Ishikawa (cell line): ENCODE measurements around the gene CNGA4.

Source experiments
- CEBPB ChIP-seq: IDR thresholded peaks from 2 replicates; pipeline ENCODE4 v1.6.1; 2012
- CREB1 ChIP-seq: IDR thresholded peaks from 2 replicates; pipeline ENCODE4 v1.6.1; 2012; ENCODE audit warnings: low read depth
- EGR1 ChIP-seq: IDR thresholded peaks from 2 replicates; pipeline ENCODE4 v1.6.1; 2012
- EP300 ChIP-seq: IDR thresholded peaks from 2 replicates; pipeline ENCODE4 v1.6.1; 2012; ENCODE audit warnings: borderline replicate concordance
- FOXM1 ChIP-seq: IDR thresholded peaks from 2 replicates; pipeline ENCODE4 v1.6.1; 2012; ENCODE audit warnings: low read depth, borderline replicate concordance
- MAX ChIP-seq: IDR thresholded peaks from 2 replicates; pipeline ENCODE4 v1.6.1; 2012
- NFIC ChIP-seq: IDR thresholded peaks from 2 replicates; pipeline ENCODE4 v1.6.1; 2012
- RAD21 ChIP-seq: IDR thresholded peaks from 2 replicates; pipeline ENCODE4 v1.6.1; 2012; ENCODE audit warnings: low read depth
- REST ChIP-seq: IDR thresholded peaks from 2 replicates; pipeline ENCODE4 v1.6.1; 2012; ENCODE audit warnings: low read depth, mild to moderate bottlenecking
- TAF1 ChIP-seq: IDR thresholded peaks from 2 replicates; pipeline ENCODE4 v1.6.1; 2012; ENCODE audit warnings: low read depth, mild to moderate bottlenecking
- TCF12 ChIP-seq: IDR thresholded peaks from 2 replicates; pipeline ENCODE4 v1.6.1; 2012; ENCODE audit warnings: low read depth
- TEAD4 ChIP-seq: IDR thresholded peaks from 2 replicates; pipeline ENCODE4 v1.6.1; 2012
- USF1 ChIP-seq: IDR thresholded peaks from 2 replicates; pipeline ENCODE4 v1.6.1; 2012
- YY1 ChIP-seq: IDR thresholded peaks from 2 replicates; pipeline ENCODE4 v1.6.1; 2012; ENCODE audit warnings: low read depth
- ZBTB7A ChIP-seq: IDR thresholded peaks from 2 replicates; pipeline ENCODE4 v1.6.1; 2012; ENCODE audit warnings: low read depth

The CNGA4 gene

GRCh38 chr11:6203327-6203726, 35.6 kb upstream of the CNGA4 start:
- no peak for TF ChIP-seq CEBPB
- TF ChIP-seq TAF1, result no peak
- TF ChIP-seq TEAD4, result no peak
- TF ChIP-seq RAD21, result no peak
- TF ChIP-seq MAX, result no peak

GRCh38 chr11:6204706-6205105, 34.2 kb upstream of the CNGA4 start:
- TF ChIP-seq TAF1 (no peak), MAX (no peak), ZBTB7A (no peak), YY1 (no peak), REST (no peak), TEAD4 (no peak), NFIC (no peak)

GRCh38 chr11:6205366-6205765, 33.5 kb upstream of the CNGA4 start, which contains the start of gene C11orf42:
Gene C11orf42 (plus strand): TSS chr11:6205557. CDS start chr11:6205616, 59 bp downstream.
- TF ChIP-seq MAX (no peak), CEBPB (no peak), TCF12 (no peak), FOXM1 (no peak), RAD21 (no peak), USF1 (no peak), ZBTB7A (no peak), REST (no peak)

- TF ChIP-seq CEBPB (no peak), CREB1 (no peak), TAF1 (no peak), EGR1 (no peak), FOXM1 (no peak), EP300 (no peak), TCF12 (no peak), NFIC (no peak), USF1 (no peak)
These were observed 32.3 kb upstream of the CNGA4 start for GRCh38 chr11:6206456-6207180.

GRCh38 chr11:6209801-6210200, 29.1 kb upstream of the CNGA4 start:
- TF ChIP-seq EP300, result no peak
- no peak for TF ChIP-seq TAF1
- TF ChIP-seq TCF12, result no peak
- TF ChIP-seq NFIC, result no peak
- TF ChIP-seq MAX, result no peak
- TF ChIP-seq CREB1, result no peak
- TF ChIP-seq YY1, result no peak
- no peak for TF ChIP-seq EGR1
- no peak for TF ChIP-seq CEBPB
- no peak for TF ChIP-seq RAD21
- TF ChIP-seq FOXM1, result no peak

- TF ChIP-seq ZBTB7A (no peak), EGR1 (no peak), REST (no peak), NFIC (no peak), CEBPB (no peak), TCF12 (no peak), FOXM1 (no peak), TAF1 (no peak), MAX (no peak), CREB1 (no peak), RAD21 (no peak), EP300 (no peak), USF1 (no peak), YY1 (no peak)
These were observed 28.5 kb upstream of the CNGA4 start for GRCh38 chr11:6210274-6210955.
